ENCODE measurements around the gene CMSS1.

CMSS1 gene

DNA sequence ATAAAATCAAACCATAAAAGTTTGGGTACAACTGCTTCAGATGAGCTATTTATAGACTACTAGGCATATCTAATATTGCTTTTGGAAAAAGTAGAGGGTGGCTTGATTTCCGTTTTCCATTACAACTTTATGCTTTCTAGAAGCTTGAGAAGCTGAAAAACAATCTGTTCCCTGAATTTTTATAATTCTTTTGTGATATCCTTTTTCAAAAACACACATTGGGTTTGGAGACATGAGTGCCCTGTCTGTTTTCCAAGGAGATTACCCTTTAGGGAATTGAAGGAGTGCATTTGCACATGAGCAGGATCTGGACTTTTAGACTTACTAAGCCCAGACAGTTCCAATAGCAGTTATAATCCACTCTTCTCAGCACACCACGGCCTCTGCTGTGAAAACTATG, 346.1 kb downstream of the CMSS1 start:
- DNase-seq, result no peak

GRCh38 chr3:100164743-100165142, 347.1 kb downstream of the CMSS1 start:
- DNase-seq, result no peak

GRCh38 chr3:100165926-100166550, 348.4 kb downstream of the CMSS1 start:
- DNase-seq, result no peak

- no peak for DNase-seq
Observed at GRCh38 chr3:100169201-100169920, 351.7 kb downstream of the CMSS1 start.

DNA sequence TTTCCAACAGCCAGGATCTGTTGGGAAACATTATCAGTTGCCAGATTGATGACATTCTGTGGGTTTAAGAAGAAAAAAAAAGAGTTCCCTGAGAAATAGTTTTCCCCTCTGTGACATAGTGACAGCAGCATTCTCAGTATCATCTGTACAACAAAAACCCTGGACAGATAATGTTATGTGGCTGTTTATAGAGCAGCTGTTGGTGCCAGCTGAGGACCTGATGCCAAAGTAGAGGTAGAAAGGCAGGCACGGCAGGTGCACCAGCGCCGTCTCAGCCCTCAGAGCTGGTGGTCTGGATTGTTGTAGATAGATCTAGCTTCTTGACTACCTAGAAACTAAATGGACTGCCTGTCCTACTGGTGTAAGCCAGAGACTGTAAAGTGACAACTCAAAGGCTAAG, 352.8 kb downstream of the CMSS1 start:
- DNase-seq, result no peak

GRCh38 chr3:100171211-100171914, 353.7 kb downstream of the CMSS1 start:
- DNase-seq, result no peak

- DNase-seq, result no peak
Observed at GRCh38 chr3:100173961-100174360, 356.3 kb downstream of the CMSS1 start.

DNA sequence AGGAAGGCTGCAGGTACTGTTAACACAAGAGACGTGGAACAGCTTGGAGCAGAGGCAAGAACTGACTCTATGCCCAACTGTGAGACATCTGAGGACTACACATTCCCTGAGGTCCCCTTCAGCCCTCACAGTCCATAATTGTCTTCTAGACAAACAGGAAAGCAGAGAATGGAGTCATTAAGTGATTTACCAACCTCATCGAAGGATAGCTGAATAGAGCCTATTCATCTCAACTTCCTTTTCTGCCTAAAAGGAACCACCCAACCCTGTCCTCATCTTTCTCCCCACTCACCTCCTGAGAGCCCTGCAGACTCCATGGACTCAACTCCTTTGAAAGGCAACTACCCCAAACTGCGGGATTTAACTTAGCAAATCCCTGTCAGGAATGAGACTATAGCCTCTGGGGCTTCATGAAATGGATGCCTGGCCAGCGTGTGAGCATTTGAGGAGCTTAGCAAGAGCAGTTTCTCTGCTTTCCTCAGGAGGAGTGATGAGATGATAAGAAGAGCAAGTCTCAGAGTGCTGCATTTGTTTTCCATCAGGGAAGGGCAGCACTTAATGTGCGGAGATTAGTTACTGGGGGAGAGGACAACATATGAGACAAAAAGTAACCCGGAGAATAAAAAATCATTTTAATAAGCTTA, 358.1 kb downstream of the CMSS1 start:
- DNase-seq, result peak; percentile 72

DNA sequence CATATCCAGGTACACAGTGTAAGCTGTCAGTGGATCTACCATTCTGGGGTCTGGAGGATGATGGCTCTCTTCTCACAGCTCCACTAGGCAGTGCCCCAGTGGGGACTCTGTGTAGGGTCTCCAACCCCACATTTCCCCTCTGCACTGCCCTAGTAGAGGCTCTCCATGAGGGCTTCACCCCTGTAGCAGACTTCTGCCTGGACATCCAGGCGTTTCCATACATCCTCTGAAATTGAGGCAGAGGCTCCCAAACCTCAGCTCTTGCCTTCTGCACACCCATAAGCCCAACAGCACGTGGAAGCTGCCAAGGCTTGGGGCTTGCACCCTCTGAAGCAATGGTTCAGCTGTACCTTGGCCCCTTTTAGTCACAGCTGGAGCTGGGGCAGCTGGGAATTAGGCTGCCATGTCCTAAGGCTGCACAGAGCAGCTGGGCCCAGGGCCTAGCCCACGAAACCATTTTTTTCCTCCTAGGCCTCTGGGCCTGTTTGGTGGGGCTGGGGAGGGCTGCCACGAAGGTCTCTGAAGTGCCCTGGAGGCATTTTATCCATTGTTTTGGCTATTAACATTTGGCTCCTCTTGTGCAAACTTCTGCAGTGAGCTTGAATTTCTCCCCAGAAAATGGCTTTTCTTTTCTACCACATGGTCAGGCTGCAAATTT, 362.2 kb downstream of the CMSS1 start:
- DNase-seq, result no peak

DNA sequence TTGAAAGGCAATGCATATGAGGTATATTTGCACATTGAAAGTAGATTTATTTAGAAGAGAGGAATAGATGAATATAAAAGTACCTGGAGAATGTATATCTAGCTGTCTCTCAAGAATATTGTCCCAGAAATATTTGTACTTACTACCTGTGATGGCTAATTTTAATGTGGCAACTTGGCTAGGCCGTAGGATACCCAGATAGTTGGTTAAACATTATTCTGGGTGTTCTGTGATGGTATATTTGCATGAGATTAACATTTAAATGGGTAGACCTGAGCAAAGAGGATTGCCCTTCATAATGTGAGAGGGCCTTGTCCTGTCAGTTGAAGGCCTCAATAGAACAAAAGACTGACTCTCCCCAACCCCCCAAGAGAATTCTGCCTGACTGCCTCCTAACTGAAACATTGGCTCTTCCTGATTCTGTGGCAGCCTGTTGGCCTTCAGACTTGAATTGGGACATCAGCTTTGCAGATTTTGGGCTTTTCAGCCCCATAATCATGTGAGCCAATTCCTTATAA, 366.0 kb downstream of the CMSS1 start:
- no peak for DNase-seq

DNA sequence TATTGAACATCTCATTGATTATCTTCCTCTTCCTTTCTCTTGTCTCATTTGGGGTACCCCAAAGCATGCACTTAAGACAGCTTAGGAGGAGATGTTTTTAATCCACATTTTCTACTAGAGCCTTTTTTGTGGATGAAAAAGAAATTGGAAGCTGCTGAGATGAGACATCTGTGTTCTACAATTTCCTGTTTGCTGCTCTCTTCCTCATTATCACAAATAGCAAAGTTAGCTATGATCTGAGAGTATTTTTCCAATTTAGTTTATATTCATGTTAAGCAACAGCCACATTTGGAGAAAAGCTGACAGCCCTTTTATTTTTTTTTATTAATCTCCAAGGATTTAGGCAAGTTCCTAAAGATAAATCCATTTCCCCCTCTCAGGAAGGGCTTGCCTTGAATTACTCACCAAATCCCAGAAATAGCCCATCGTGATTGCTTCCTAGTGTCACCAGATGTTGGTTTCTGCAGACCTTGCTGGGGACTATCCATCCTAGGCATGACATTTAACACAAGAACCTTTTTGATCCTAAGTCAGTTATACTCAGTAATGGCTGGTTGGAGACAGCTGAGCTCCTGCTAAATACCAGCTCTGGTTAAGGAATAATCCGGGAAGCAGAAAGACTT, 367.4 kb downstream of the CMSS1 start:
- DNase-seq, result no peak

DNA sequence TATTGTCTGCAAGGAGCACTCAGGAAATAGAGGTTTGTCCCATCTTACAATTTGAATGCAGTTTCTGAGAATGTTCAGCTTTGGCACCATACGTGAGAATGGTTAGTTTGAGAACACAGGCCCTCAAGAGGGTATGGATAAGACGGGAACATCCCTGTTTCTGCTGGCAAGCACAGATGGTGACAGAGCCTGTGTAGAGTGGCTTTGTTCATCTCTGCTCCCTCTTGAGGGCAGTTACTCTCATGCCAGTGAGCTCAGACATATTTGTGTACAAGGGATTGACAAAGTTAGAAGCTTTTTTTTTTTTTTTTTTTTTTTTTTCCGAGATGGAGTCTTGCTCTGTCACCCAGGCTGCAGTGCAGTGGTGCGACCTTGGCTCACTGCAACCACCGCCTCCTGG, 368.2 kb downstream of the CMSS1 start:
- DNase-seq, result no peak

GRCh38 chr3:100189444-100189964, 371.8 kb downstream of the CMSS1 start:
- DNase-seq, result no peak

DNA sequence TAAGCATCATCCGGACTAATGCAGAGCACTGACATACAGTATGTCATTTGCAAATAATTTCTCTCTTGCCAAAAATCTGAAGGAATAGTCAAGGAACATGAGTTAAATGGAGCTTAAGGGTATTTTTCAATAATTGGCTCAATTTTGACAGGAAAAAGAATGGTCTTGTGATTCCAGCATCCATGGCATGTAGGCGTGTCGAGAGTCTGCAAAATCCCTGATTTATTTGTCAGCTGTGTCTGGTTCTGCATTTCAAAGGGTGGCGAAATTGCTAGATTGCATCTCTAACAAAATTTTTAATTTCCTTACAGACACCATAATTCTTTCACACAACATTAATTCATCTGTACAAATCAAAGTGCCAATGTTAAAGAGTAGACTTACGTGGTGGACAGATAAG, 377.7 kb downstream of the CMSS1 start:
- DNase-seq, result no peak

- DNase-seq, result no peak
Observed at GRCh38 chr3:100197876-100198275, 380.2 kb downstream of the CMSS1 start.

- DNase-seq, result no peak
Observed at GRCh38 chr3:100198579-100199269, 381.1 kb downstream of the CMSS1 start.

- no peak for DNase-seq
Observed at GRCh38 chr3:100205171-100205570, 387.5 kb downstream of the CMSS1 start.

- no peak for DNase-seq
Observed at GRCh38 chr3:100206687-100207086, 389.0 kb downstream of the CMSS1 start.

DNA sequence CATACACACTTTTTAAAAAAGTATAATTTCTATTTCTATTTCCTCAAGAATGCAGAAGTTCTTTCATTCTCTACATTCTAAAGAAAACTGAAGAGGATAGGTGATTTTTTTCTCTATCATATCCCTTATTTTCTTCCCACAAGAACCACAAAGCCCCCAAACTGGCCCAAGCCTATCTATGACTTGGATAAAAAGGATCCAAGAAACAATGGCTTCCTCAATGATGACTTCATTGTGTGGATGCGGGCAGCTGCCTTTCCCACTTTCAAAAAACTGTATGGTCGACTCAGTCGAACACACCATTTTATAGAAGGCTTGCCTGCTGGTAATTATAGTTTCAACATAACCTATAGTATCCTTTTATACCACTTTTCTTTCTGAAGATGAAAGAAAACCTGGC, 390.2 kb downstream of the CMSS1 start:
- no peak for DNase-seq

GRCh38 chr3:100209169-100209568, 391.5 kb downstream of the CMSS1 start:
- no peak for DNase-seq

DNA sequence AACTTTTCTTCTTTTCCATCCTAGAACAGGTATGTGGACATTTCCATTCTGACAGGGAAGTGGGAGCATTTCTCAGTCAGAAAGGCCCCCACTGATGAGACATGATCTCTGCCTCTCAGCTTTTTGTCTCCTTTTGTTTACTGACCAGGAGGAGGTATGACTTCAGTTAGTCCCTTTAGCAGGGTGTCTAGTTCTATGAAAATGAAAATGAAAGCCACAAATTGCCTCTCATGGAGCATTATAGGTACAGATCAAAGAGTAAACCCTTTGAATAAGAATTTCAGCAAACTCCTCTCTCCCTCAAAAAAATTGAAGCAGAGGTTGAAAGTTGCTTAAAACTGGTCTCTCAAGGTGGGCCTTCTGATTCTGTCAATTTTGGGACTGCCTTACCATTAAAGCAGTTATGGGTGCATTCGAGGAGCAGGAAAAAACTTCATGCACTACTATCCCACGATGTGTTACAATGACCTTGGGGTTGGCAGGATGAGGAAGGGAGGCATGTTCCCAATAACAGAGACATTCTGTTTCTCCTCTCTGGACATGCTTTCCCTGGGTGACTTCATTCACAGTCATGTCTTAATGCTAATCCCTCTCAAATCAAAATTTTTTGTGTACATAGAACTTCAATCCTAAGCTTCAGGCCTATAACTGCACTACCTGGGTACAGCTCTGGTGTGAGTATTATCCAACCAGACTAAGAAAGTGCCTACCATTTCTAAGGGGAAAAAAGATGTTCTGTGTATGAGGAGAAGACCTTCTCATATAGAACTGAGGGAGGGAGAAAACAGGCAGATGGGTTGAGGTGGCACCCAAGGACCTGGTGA, 392.5 kb downstream of the CMSS1 start:
- DNase-seq, result no peak

All from islet precursor cell (in vitro differentiated cells).